Activated naive CD8-positive, alpha-beta T cell treated with anti-CD3 and anti-CD28 coated beads, Interleukin-2, amount 10 ng/mL, durations not matched to agents 7 days and 5 days (primary cell): ENCODE measurements around the gene COX15. TPM values are rescaled to one million over a fixed set of nuclear protein-coding genes. Genes with fewer than 3 reads are reported as not detected.
A peak's percentile ranks its signal among the peaks of the same experiment; 100 is the strongest.

Experiments
- ATAC-seq: fragments of 150-1000 bp; cut with Tn5 transposase; one replicate; pipeline ENCODE4 v1.10.0; 2021; ENCODE audit warnings: low read depth, moderate library complexity
- POLR2A ChIA-PET: fragments of 350-600 bp; sonication (Branson Sonifier 250); formaldehyde crosslinking; loops from one replicate; lab custom pipeline; 2021; ENCODE audit warnings: antibody characterized with exemption; lab: Charles Lee
- DNase-seq: peaks from one replicate; pipeline ENCODE4 v3.0.0; 2021
- H3K27ac Mint-ChIP-seq: one replicate; pipeline ENCODE4 v1.8.0; 2022; ENCODE audit warnings: mild to moderate bottlenecking, mixed read lengths
- H3K27me3 Mint-ChIP-seq: one replicate; pipeline ENCODE4 v1.8.0; 2022; ENCODE audit warnings: mild to moderate bottlenecking, moderate library complexity, mixed read lengths
- H3K36me3 Mint-ChIP-seq: one replicate; pipeline ENCODE4 v1.8.0; 2021; ENCODE audit warnings: mild to moderate bottlenecking, mixed read lengths
- H3K4me1 Mint-ChIP-seq: one replicate; pipeline ENCODE4 v1.8.0; 2021; ENCODE audit warnings: mixed read lengths
- H3K4me3 Mint-ChIP-seq: one replicate; pipeline ENCODE4 v1.8.0; 2022; ENCODE audit warnings: mild to moderate bottlenecking, moderate library complexity, mixed read lengths
- H3K9me3 Mint-ChIP-seq: one replicate; pipeline ENCODE4 v1.8.0; 2021; ENCODE audit warnings: mixed read lengths
- total RNA-seq, 2 experiments: library from RNA; stranded (reverse); gene quantifications; one replicate each; pipeline ENCODE4 v1.2.3, GENCODE V29; 2021

COX15 gene
- total RNA-seq, 2 experiments from 2014 or later: 39.4 to 46.0 TPM

DNA sequence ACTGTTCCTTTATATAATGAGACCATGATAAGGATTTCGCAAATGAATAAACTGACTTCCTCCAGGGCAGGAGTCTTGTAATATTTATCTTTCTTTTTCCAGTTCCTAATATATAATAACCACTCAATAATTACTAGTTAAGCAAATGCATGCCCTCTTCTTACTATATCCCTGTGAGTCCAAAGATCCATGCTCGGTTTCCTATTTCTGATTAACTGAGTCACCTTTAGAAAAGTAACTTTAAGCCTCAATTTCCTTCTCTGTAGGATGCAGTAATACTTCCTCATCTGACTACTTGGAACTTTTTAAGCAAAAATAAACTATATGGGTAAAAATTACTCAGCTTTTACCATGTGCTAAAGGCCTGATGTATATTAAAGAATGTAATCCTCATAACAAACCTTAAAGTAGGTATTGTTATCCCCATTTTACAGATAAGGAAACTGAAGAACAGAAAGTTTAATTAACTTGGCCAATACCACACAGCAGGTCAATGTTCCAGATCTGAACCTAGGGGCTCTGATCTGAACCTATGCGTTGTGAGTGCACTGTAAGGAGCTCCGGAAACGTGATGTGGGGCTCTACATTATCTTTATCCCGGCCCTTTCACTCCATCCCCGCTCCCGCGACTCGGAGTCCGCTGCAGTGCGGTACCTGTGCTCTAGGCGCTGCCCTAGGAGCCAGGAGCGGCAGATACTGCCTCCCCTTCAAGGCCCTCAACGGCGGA is 458 bp downstream of the COX15 start:
- H3K36me3 Mint-ChIP-seq: peaks cover 26% of the 10 kb centered on the region
- POLR2A ChIA-PET: interaction anchor here (1.0 to 2.7 kb wide), 6 partner anchors 10 to 454 kb away, joined by 3 to 15 read pairs (median 4); partner anchors contain the start of genes ENTPD7, ERLIN1, GOT1 and SLC25A28
- ATAC-seq (no peak), DNase-seq (no peak)
- H3K27ac Mint-ChIP-seq: peak overlapping the region; percentile 100
- peaks cover 19% of the 10 kb centered on the region for H3K4me1 Mint-ChIP-seq
- no peaks in the 10 kb centered on the region for H3K27me3 Mint-ChIP-seq
- H3K4me3 Mint-ChIP-seq: peak overlapping the region; percentile 100
- no peaks in the 10 kb centered on the region for H3K9me3 Mint-ChIP-seq

DNA sequence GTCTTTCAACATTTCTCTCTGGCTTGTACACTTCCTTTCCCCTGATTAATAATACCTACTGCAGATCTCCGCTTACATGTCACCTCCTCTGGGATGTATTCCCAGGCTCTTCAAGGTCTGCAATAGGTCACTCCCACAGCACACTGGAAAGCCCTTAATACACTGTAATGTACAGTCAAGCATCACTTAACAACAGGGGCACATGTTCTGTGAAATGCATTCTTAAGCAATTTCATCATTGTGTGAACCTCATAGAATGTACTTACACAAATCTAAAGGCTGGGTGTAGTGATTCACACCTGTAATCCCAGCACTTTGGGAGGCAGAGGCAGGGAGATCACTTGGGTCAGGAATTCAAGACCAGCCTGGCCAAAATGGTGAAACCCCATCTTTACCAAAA is 1.9 kb downstream of the COX15 start:
- H3K9me3 Mint-ChIP-seq: no peaks in the 10 kb centered on the region
- no peak overlapping the region for H3K27ac Mint-ChIP-seq
- DNase-seq: no peak
- peaks cover 26% of the 10 kb centered on the region for H3K36me3 Mint-ChIP-seq
- ATAC-seq: no peak
- H3K27me3 Mint-ChIP-seq: no peaks in the 10 kb centered on the region
- peaks cover 19% of the 10 kb centered on the region for H3K4me1 Mint-ChIP-seq
- no peak overlapping the region for H3K4me3 Mint-ChIP-seq
- POLR2A ChIA-PET: interaction anchor here (0.7 kb wide), 1 partner anchor 13 kb away, joined by 4 read pairs; no protein-coding TSS in a partner anchor

DNA sequence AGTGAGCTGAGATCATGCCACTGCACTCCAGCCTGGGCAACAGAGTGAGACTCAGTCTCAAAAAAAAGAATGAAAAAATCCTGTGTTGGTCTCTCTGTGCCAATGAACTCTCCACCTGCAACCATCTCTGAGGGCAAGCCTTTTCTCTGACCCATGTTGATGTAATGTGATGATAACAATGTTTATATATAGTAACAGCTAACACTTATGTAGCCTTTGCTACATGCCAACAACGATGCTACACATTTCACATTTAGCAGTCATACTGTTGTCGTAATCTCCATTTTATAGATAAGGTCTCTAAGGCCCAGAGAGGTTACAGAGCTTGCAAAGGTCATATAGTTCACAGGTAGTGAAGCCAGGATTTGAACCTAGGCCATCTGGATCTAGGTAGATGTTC is 11.5 kb downstream of the COX15 start:
- no peaks in the 10 kb centered on the region for H3K9me3 Mint-ChIP-seq
- POLR2A ChIA-PET: interaction anchor here (1.6 kb wide), 1 partner anchor 12 kb away, joined by 3 read pairs; the partner anchor contains the start of gene CUTC
- H3K27ac Mint-ChIP-seq: peak overlapping the region; percentile 57
- H3K27me3 Mint-ChIP-seq: no peaks in the 10 kb centered on the region
- DNase-seq (no peak), ATAC-seq (no peak)
- H3K4me1 Mint-ChIP-seq: peaks cover 2% of the 10 kb centered on the region
- H3K36me3 Mint-ChIP-seq: peaks cover 47% of the 10 kb centered on the region
- H3K4me3 Mint-ChIP-seq: no peak overlapping the region

DNA sequence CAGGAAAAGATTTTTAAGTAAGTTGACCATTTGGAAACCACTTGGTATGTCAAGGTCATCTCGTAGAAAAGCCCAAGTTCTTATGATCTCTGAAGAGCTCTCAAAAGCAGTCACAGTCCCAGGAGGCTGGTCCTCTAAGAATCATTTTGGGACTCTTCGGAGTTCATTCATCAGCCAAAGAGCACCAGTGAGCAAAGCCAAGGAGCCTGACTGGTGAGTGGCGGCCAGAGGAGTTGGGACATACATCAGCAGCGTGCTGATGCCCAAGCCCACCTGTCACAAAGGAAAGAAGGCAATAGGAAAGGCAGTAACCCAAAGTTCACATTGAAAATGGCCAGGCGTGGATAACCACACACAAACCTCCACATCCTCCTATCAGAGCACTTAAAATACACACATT is 17.5 kb downstream of the COX15 start:
- ATAC-seq (no peak), DNase-seq (no peak)
- Mint-ChIP-seq H3K36me3 (peaks cover 27% of the 10 kb centered on the region), H3K27ac (no peak overlapping the region), H3K27me3 (no peaks in the 10 kb centered on the region), H3K4me1 (peaks cover 2% of the 10 kb centered on the region), H3K9me3 (no peaks in the 10 kb centered on the region), H3K4me3 (no peak overlapping the region)
- POLR2A ChIA-PET: interaction anchor here (0.7 kb wide), 2 partner anchors 9 to 472 kb away, joined by 3 to 4 read pairs; no protein-coding TSS in a partner anchor

DNA sequence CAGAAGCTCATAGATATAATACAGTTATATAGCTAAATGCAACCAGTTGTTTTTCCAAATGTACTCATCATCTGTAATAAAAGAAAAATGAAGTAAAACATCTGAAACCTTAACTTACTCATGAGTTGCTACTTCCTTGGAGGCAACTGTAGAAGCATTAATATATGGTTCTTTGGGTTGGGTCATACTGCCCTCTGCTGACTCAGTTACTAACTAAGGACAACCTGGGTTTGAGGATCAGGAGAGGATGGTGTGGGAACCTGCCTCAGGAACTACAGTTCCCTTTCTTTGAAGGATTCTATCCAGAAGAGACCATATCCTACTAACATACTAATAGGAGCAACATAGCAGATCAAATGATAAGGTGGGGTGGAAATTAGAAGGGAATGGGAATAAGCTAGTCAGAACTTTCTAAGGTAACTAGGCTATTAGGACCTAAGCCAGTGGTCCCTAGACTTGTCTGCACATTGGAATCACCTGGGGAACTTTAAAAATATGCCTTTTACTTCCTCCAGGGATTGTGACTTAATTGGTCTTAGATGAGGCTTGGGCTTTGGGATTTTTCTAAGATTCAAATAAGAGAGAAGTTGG is 20.7 kb downstream of the COX15 start:
- H3K4me1 Mint-ChIP-seq: no peaks in the 10 kb centered on the region
- ATAC-seq (peak; percentile 82), DNase-seq (no peak)
- H3K27me3 Mint-ChIP-seq: no peaks in the 10 kb centered on the region
- no peak overlapping the region for H3K4me3 Mint-ChIP-seq
- H3K9me3 Mint-ChIP-seq: no peaks in the 10 kb centered on the region
- no peak overlapping the region for H3K27ac Mint-ChIP-seq
- peaks cover 13% of the 10 kb centered on the region for H3K36me3 Mint-ChIP-seq
- POLR2A ChIA-PET: no interaction called here

DNA sequence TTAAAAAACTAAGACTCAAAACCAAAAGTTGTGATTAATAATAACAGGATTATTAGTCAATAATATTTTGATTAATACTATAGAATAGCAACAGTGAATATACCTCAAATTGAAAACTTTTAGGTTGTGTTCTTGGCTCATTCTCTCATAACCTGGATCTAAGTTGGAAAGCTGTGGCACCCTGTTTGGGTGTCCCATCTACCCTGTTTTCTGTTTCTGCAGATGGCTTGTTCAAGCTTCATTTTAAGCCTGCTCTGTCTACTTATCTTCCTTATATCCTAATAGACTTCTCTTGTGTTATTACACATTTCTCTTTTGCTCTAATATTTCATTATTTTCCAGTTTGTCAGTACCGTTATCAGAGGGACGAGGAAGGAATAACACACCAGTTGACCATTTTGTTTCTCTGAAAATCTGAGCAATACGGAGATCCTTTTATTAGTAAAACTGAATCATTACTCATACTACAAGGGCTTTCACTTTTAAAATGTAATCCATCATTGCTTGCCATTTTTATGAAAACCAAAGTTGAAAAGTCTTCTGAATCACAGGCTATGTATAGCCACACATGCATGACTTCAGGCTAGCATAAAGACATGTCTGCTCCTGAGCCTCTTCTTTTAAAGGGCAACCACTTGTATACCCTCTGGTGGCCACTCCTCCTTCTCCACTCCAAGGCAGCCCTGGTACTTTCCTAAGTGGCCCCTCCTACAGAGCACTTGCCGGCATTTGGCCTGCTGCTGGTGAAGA is 22.3 kb downstream of the COX15 start:
- POLR2A ChIA-PET: no interaction called here
- DNase-seq (no peak), ATAC-seq (no peak)
- Mint-ChIP-seq H3K4me1 (no peaks in the 10 kb centered on the region), H3K9me3 (no peaks in the 10 kb centered on the region), H3K4me3 (no peak overlapping the region), H3K27ac (no peak overlapping the region), H3K36me3 (peaks cover 8% of the 10 kb centered on the region), H3K27me3 (no peaks in the 10 kb centered on the region)

DNA sequence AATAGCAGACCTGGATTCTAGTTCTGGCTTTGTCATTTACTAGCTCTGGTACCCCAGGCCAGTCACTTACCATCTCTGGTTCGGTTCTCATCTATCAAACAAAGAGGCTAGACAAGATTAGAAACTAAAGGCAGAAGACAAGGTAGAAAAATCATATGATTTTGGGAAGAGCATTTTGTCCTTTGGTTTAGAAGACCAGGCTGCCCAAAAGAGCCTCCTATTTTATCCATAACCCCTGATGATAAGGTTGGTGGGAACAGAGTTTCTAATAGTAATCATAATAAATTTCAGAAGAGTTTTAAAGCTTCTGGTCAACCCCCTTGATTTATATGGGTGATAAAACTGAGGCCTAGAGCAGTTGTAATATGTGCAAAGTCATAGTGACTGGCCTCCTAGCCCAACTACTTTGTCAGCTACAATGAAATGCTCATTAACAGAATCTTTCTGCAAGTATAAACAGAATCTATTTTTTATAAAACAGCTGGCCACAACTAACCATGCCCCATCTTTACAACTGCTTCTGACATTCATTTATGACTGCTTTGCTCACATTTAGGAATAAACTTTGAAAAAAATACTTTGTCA is 23.4 kb downstream of the COX15 start:
- Mint-ChIP-seq H3K4me1 (no peaks in the 10 kb centered on the region), H3K36me3 (peaks cover 5% of the 10 kb centered on the region), H3K4me3 (no peak overlapping the region), H3K27me3 (no peaks in the 10 kb centered on the region), H3K9me3 (no peaks in the 10 kb centered on the region), H3K27ac (no peak overlapping the region)
- POLR2A ChIA-PET: no interaction called here
- no peak for DNase-seq
- ATAC-seq: no peak

DNA sequence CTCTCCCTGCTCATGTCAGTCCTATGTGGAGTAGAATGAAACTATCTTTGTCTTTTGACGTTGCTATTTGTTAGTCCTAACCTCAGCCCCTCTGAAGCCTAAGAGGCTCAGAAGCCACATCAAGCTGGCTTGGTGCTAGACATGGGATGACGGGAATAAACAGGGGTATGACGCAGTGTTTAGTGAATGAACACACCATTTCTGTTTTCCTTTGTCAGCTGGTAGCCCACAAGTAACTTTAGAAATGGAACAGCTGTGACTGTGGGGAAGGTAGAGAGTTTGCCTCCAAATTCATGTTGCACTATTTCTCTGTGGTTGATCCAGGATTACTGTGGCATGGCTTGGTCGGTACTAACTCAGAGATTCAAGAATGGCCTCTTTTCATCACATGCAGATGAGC is 31.3 kb downstream of the COX15 start:
- POLR2A ChIA-PET: no interaction called here
- H3K36me3 Mint-ChIP-seq: peaks cover 9% of the 10 kb centered on the region

DNA sequence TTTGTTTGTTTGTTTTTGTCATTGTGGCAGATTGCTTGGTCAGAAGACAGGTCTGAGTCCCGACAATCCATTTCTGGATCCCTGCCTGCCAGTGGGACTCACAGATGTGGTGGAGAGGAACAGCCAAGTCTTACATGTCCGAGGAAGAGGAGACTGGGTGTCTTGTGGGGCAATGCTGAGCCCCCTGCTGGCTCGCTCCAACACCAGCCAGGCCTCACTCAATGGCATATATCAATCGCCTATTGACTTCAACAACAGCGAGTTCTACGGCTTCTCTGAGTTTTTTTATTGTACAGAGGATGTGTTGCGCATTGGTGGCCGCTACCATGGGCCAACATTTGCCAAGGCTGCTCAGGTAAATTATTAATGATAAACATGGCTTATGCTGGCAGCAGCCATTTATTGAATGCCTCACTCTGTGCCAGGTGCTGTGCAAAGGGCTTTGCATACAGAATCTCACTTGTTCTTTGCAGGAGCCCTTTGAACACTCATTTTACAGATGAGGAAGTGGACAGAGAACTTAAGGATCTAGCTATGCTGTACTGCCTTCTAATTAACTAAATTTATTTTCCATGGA is 33.3 kb downstream of the COX15 start:
- POLR2A ChIA-PET: no interaction called here
- peaks cover 12% of the 10 kb centered on the region for H3K36me3 Mint-ChIP-seq
- no peaks in the 10 kb centered on the region for H3K27me3 Mint-ChIP-seq
- no peak overlapping the region for H3K27ac Mint-ChIP-seq
- no peak overlapping the region for H3K4me3 Mint-ChIP-seq
- no peaks in the 10 kb centered on the region for H3K9me3 Mint-ChIP-seq
- ATAC-seq: no peak
- H3K4me1 Mint-ChIP-seq: no peaks in the 10 kb centered on the region
- no peak for DNase-seq

More for the DNA sequence above, 31.3 kb downstream of the COX15 start:
- no peaks in the 10 kb centered on the region for H3K4me1 Mint-ChIP-seq
- no peak overlapping the region for H3K4me3 Mint-ChIP-seq
- DNase-seq (no peak), ATAC-seq (no peak)
- no peaks in the 10 kb centered on the region for H3K9me3 Mint-ChIP-seq
- peak overlapping the region; percentile 19 for H3K27ac Mint-ChIP-seq
- H3K27me3 Mint-ChIP-seq: no peaks in the 10 kb centered on the region

DNA sequence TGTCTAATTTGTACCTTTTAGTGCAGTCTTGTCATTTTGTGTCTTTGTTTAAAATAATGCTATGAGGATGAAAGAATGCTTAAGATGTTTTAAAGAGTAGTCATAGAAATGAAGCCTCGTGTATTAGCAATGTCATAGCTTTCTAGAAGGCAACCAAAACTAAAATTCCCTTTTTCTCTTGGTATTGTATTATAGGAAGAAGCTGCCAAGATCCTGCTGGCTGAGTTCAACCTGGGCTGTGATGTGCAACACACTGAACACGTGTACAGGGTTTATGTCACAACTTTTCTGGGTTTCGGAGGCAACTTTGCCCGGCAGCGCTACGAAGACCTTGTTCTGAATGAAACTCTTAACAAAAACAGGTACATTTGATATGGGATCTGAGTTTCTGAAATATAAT is 36.2 kb downstream of the COX15 start:
- H3K27ac Mint-ChIP-seq: no peak overlapping the region
- ATAC-seq: no peak

DNA sequence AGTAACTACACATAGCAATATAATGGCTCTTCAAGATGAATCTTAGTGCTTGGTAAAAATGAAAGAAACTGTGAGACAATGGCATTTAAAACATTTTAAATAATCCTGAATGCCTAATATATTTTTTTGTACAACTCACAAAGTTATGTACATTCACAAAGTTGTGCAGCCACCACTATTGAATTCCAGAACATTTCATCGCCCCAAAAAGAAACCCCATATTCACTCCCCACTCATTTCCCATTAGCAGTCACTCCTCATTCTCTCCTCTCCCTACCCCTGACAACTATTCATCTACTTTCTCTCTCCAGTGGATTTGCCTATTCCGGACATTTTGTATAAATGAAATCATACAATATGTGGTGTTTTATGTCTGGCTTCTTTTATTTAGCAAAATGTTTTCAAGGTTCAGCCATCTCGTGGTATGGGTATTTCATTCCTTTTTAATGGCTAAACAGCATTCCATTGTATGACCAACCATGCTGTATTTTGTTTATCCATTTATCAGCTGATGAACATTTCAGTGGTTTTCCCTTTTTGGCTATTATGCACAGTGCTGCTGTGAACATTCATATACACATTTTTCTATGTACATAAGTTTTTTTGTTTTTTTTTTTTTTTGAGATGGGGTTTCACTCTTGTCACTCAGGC is 37.9 kb downstream of the COX15 start:
- Mint-ChIP-seq H3K36me3 (peaks cover 10% of the 10 kb centered on the region), H3K27me3 (no peaks in the 10 kb centered on the region), H3K4me3 (no peak overlapping the region), H3K9me3 (no peaks in the 10 kb centered on the region), H3K4me1 (no peaks in the 10 kb centered on the region), H3K27ac (no peak overlapping the region)
- no peak for ATAC-seq
- no peak for DNase-seq
- POLR2A ChIA-PET: no interaction called here

More for the DNA sequence above, 36.2 kb downstream of the COX15 start:
- Mint-ChIP-seq H3K9me3 (no peaks in the 10 kb centered on the region), H3K4me3 (no peak overlapping the region), H3K4me1 (no peaks in the 10 kb centered on the region), H3K27me3 (no peaks in the 10 kb centered on the region), H3K36me3 (peaks cover 12% of the 10 kb centered on the region)
- POLR2A ChIA-PET: no interaction called here
- no peak for DNase-seq

DNA sequence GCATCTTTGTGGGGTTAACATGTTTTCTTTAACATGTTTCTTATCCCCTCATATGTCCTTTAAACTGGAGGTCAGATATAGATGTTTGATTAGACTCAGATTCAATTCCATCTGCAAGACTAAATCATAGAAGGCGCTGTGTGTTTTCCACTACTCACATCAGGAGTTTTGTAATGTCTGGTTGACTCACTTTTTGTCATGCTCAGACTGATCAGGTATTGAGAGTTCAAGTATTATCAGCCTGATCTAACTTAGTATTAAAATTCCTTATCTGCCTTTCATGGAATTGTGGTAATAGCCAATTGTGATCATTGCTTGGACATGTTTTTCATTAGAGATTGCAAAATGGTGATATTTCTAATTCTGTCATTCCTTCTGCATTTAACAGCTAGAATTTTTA is 42.5 kb downstream of the COX15 start:
- H3K27ac Mint-ChIP-seq: no peak overlapping the region
- no peaks in the 10 kb centered on the region for H3K9me3 Mint-ChIP-seq
- no peak overlapping the region for H3K4me3 Mint-ChIP-seq
- no peak for DNase-seq
- peaks cover 8% of the 10 kb centered on the region for H3K4me1 Mint-ChIP-seq
- peaks cover 7% of the 10 kb centered on the region for H3K36me3 Mint-ChIP-seq
- no peak for ATAC-seq
- POLR2A ChIA-PET: no interaction called here
- H3K27me3 Mint-ChIP-seq: no peaks in the 10 kb centered on the region
